Stomach (tissue), 9 donors: ENCODE data around the gene ANO1. TPM values are rescaled to one million over a fixed set of nuclear protein-coding genes. Genes with fewer than 3 reads are reported as not detected.

ENCODE experiments used
- DNase-seq, 2 donors: peaks; one replicate each; pipeline versions ENCODE4 v3.0.0 to v3.0.0-alpha.2; 2013 to 2019
- H3K27ac ChIP-seq, 5 donors: fragments of 200-600 bp in 4 of 5; sonication (generic) in 4 of 5; one replicate each; pipeline ENCODE4 v1.5.1; 2013 to 2019; ENCODE audit warnings: mild to moderate bottlenecking in 1 of 5, moderate library complexity in 1 of 5
- H3K27me3 ChIP-seq, 3 donors: fragments of 200-600 bp; sonication (generic); one replicate each; pipeline ENCODE4 v1.5.1; 2017 to 2019; ENCODE audit warnings: mixed run types in 1 of 3
- H3K36me3 ChIP-seq, 4 donors: fragments of 200-600 bp; sonication (generic); 1 replicate in 3 of 4; 2 replicates in 1 of 4; pipeline ENCODE4 v1.5.1; 2016 to 2019
- H3K4me1 ChIP-seq, 4 donors: fragments of 200-600 bp; sonication (generic); one replicate each; pipeline ENCODE4 v1.5.1; 2016 to 2019
- H3K4me3 ChIP-seq, 4 donors: fragments of 200-600 bp; sonication (generic) in 3 of 4; one replicate each; pipeline ENCODE4 v1.5.1; 2016 to 2019; ENCODE audit warnings: mild to moderate bottlenecking in 1 of 4
- H3K9me3 ChIP-seq, 4 donors: fragments of 200-600 bp; sonication (generic); one replicate each; pipeline ENCODE4 v1.5.1; 2016 to 2019
- EP300 ChIP-seq: sonication (generic); formaldehyde crosslinking; IDR thresholded peaks from one replicate; pipeline ENCODE4 v1.6.1; 2017; ENCODE audit warnings: antibody characterized with exemption
- POLR2A ChIP-seq, 4 donors: fragments of 450-650 bp; IDR thresholded peaks; one replicate each; pipeline ENCODE4 v1.6.1; 2016; ENCODE audit warnings: antibody characterized with exemption in 4 of 4, control low read depth in 2 of 4, mild to moderate bottlenecking in 1 of 4, moderate library complexity in 1 of 4
- POLR2AphosphoS5 ChIP-seq, 3 donors: sonication (generic); formaldehyde crosslinking; IDR thresholded peaks; one replicate each; pipeline ENCODE4 v1.6.1; 2016; ENCODE audit warnings: antibody characterized with exemption in 3 of 3
- WGBS, 5 donors: extraction: QIAGEN DNeasy Blood & Tissue Kit in 3 of 5; methylation state at CpG; one replicate each; pipeline versions ENCODE4 v1.1.5 to v1.1.7; 2013 to 2018; 5-methylcytosine and 5-hydroxymethylcytosine counted together
- intact Hi-C: fragments of 100-400 bp; cut with DNase I; formaldehyde crosslinking; loops from one replicate; pipeline ENCODE4 v1.15.1; 2023; ENCODE audit warnings: low total_unique reads
- polyA plus RNA-seq, 3 donors: library from polyadenylated mRNA; stranded (reverse); fragments of 200-250 nt; gene quantifications; one replicate each; pipeline ENCODE4 v1.2.3, GENCODE V29; 2013
- total RNA-seq, 5 donors: library from RNA; depleted of rRNA; stranded (reverse); fragments of >200 nt; gene quantifications; one replicate each; pipeline versions ENCODE4 v1.1.0 to v1.2.3, GENCODE V29; 2014 to 2016
- TF ChIP-seq, protein P1 (sequence below), 7 experiments: fragments of 450-650 bp in 4 of 7; fragments of 200-600 bp in 3 of 7; sonication (generic) in 3 of 7; IDR thresholded peaks; one replicate each; pipeline ENCODE4 v1.5.1; 2016 to 2019; ENCODE audit warnings: antibody characterized with exemption in 7 of 7, control low read depth in 2 of 7, mild to moderate bottlenecking in 1 of 7
- donor health status: healthy with polysubstance abuse.
- donor health status: Bipolar disorder and iron deficiency.
- donor health status: healthy.

The ANO1 gene
- total and polyA plus RNA-seq, 8 donors = 1.8 to 69.6 (median 12.9) TPM

DNA sequence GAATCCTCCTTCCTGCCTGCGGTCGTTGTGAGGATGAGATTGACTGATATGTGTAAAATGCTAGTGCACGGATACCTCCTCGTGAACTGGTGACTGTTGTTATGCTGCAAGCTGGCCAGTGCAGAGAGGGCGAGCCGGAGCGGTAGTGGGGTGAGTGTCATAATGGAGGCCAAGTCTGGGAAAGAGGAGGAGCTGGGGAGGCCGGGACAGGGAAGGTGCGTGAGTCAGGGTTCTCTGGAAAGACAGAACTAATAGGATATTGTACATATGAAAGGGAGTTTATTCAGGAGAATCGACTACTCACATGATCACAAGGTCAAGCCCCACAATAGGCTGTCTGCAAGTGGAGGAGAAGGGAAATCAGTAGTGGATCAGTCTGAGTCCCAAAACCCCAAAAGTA lies 68.2 kb downstream of the ANO1 start:
- no peak for TF ChIP-seq POLR2A (IDR thresholded peaks at IDR 0.05)
- TF ChIP-seq, protein P1, sequence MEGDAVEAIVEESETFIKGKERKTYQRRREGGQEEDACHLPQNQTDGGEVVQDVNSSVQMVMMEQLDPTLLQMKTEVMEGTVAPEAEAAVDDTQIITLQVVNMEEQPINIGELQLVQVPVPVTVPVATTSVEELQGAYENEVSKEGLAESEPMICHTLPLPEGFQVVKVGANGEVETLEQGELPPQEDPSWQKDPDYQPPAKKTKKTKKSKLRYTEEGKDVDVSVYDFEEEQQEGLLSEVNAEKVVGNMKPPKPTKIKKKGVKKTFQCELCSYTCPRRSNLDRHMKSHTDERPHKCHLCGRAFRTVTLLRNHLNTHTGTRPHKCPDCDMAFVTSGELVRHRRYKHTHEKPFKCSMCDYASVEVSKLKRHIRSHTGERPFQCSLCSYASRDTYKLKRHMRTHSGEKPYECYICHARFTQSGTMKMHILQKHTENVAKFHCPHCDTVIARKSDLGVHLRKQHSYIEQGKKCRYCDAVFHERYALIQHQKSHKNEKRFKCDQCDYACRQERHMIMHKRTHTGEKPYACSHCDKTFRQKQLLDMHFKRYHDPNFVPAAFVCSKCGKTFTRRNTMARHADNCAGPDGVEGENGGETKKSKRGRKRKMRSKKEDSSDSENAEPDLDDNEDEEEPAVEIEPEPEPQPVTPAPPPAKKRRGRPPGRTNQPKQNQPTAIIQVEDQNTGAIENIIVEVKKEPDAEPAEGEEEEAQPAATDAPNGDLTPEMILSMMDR (IDR thresholded peaks at IDR 0.05) = no peak
- TF ChIP-seq POLR2AphosphoS5 (IDR thresholded peaks at IDR 0.05) = no peak
- TF ChIP-seq EP300 = no peak
- Histone ChIP-seq H3K4me3 (no peak overlapping the region), H3K4me1 (peaks cover 0 to 11% (median 8%) of the 10 kb centered on the region in 4 donors), H3K36me3 (peaks cover 0 to 4% (median 0%) of the 10 kb centered on the region in 4 donors), H3K27ac (no peak overlapping the region), H3K27me3 (peaks cover 0 to 68% (median 4%) of the 10 kb centered on the region in 3 donors), H3K9me3 (no peaks in the 10 kb centered on the region)
- WGBS, 5 donors = 70 to 83% (median 77%) methylated on average over 10 of the region's 10 CpGs
- no peak for DNase-seq
- intact Hi-C loops = no loop called here

DNA sequence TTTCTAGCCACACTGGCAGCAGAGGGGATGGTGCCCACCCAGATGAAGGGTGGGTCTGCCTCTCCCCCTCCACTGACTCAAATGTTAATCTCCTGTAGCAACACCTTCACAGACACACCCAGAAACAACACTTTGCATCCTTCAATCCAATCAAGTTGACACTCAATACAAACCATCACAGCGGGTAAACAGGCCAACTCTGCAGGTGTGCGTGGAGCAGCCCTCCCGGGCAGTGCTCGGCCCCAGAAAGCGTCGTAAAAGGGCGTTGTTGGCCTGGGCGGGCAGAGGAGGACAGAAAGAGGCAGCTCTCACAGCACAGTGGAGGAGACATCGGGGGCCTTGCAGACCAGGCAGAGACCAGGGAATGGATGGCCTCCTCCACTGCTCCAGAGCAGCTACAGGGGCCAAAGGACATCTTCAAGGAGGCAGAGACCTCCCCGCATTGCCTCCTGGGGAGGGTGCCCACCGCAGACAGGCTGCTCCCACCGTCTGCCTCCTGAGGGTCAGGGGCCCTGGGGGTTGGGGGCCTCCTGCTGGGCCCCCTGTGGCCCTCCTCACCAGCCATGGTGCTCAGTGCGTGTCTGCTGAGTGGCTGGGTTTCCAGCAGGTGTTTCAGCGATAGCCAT lies 68.9 kb downstream of the ANO1 start:
- TF ChIP-seq POLR2AphosphoS5 (IDR thresholded peaks at IDR 0.05) = no peak
- TF ChIP-seq EP300 = no peak
- TF ChIP-seq, protein P1 (IDR thresholded peaks at IDR 0.05) = no peak
- TF ChIP-seq POLR2A (IDR thresholded peaks at IDR 0.05) = no peak
- Histone ChIP-seq H3K4me3 (no peak overlapping the region), H3K36me3 (peaks cover 0 to 4% (median 0%) of the 10 kb centered on the region in 4 donors), H3K4me1 (peaks cover 0 to 4% (median 1%) of the 10 kb centered on the region in 4 donors), H3K27me3 (peaks cover 0 to 61% (median 4%) of the 10 kb centered on the region in 3 donors), H3K9me3 (no peaks in the 10 kb centered on the region), H3K27ac (no peak overlapping the region)
- DNase-seq = no peak
- 64 to 89% (median 69%) methylated on average over 11 to 14 of the region's 14 CpGs for WGBS, 5 donors
- intact Hi-C loops = no loop called here

DNA sequence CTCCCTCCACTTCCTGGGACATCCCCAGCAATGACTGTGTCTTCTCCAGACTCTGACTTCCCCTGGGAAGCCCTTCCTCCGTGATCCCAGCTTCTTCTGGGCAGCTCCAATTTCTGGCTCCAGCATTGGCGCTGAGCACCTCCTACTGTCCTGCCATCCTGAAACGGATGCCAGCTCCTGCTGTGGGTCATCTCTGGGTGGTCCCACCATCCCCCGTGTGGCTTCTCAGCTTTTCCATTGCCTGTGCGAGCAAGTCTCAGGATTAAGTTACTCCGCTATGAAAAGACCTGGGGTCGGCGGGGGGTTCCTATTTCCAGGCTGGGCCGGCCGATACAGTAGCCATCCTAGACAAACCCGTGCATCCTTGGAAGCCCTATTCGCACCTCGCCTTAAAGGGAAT lies 69.6 kb downstream of the ANO1 start:
- Histone ChIP-seq H3K27me3 (peaks cover 0 to 54% (median 4%) of the 10 kb centered on the region in 3 donors), H3K27ac (no peak overlapping the region), H3K36me3 (peaks cover 0 to 4% (median 1%) of the 10 kb centered on the region in 4 donors), H3K9me3 (no peaks in the 10 kb centered on the region), H3K4me3 (no peak overlapping the region), H3K4me1 (no peaks in the 10 kb centered on the region)
- WGBS, 5 donors = 74 to 80% (median 79%) methylated on average over 13 of the region's 13 CpGs
- intact Hi-C loops = no loop called here
- no peak for DNase-seq
- TF ChIP-seq EP300 (no peak), POLR2A (IDR thresholded peaks at IDR 0.05) (no peak), POLR2AphosphoS5 (IDR thresholded peaks at IDR 0.05) (no peak)
- TF ChIP-seq, protein P1 (IDR thresholded peaks at IDR 0.05) = no peak

DNA sequence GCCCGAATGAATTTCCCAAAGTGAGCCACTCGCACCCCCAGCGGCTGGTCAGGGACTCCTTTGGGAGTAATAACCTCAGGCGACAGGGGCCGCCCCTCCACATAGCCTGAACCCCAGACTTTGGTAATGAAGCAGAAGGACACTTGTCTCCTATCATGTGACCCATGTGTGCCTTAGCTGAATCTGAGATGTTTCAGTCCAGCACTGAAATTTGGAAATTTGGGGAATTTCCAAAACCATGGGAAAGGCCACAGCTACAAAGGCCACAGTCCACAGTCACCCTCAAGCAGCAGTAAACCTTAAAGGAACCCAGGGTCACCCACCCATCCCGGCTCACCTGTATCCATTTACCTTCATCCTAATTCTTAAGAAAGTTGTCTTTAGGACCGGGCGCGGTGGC lies 73.6 kb downstream of the ANO1 start:
- H3K4me1 ChIP-seq = no peaks in the 10 kb centered on the region
- no peak overlapping the region for H3K27ac ChIP-seq
- H3K4me3 ChIP-seq = no peak overlapping the region
- WGBS, 5 donors = 93 to 99% (median 95%) methylated on average over 7 to 9 of the region's 9 CpGs
- intact Hi-C loops = no loop called here
- H3K27me3 ChIP-seq = peaks cover 0 to 18% (median 0%) of the 10 kb centered on the region in 3 donors
- H3K9me3 ChIP-seq = no peaks in the 10 kb centered on the region
- no peak for TF ChIP-seq POLR2AphosphoS5 (IDR thresholded peaks at IDR 0.05)
- TF ChIP-seq EP300 = no peak
- TF ChIP-seq, protein P1 (IDR thresholded peaks at IDR 0.05) = no peak
- TF ChIP-seq POLR2A (IDR thresholded peaks at IDR 0.05) = no peak
- no peak for DNase-seq
- peaks cover 0 to 6% (median 2%) of the 10 kb centered on the region in 4 donors for H3K36me3 ChIP-seq
